Dermis blood vessel endothelial cell (primary cell): ENCODE measurements around the gene MAGEH1. TPM values are rescaled to one million over a fixed set of nuclear protein-coding genes. Genes with fewer than 3 reads are reported as not detected.
"Not testable (repeated sequence)": the region's sequence is repeated elsewhere in the genome, so short reads cannot be mapped to it uniquely, and the experiment has no call there.

Experiments used
- DNase-seq: peaks from one replicate; pipeline ENCODE4 v3.0.0; 2010
- total RNA-seq: library from RNA; depleted of rRNA; stranded (reverse); fragments of >200 nt; gene quantifications from 2 replicates; pipeline ENCODE4 v1.2.3, GENCODE V29; 2014

MAGEH1 gene, protein sequence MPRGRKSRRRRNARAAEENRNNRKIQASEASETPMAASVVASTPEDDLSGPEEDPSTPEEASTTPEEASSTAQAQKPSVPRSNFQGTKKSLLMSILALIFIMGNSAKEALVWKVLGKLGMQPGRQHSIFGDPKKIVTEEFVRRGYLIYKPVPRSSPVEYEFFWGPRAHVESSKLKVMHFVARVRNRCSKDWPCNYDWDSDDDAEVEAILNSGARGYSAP
- total RNA-seq: 15.9 and 32.5 TPM in 2 replicates

DNA sequence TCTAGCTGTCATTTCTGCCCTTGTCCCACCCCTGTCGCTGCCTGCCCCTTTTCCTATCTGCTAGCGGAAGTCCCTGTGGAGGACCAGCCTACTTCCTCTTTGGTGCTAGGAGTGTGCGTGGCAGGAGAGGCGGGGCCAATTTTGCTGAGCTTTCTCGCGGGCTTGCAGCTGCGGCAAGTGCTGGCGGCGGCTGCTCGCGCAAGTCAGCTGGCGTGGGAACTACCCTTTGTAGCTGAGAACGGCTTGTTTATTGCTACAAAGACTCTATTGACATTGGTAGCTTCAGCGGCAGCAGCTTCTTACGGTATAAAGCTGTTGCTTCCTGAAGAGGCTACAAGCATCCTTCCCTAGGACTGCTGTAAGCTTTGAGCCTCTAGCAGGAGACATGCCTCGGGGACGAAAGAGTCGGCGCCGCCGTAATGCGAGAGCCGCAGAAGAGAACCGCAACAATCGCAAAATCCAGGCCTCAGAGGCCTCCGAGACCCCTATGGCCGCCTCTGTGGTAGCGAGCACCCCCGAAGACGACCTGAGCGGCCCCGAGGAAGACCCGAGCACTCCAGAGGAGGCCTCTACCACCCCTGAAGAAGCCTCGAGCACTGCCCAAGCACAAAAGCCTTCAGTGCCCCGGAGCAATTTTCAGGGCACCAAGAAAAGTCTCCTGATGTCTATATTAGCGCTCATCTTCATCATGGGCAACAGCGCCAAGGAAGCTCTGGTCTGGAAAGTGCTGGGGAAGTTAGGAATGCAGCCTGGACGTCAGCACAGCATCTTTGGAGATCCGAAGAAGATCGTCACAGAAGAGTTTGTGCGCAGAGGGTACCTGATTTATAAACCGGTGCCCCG is at the start of gene MAGEH1:
Gene MAGEH1, plus strand, starts transcription at position 138 of the 843 bp plus-strand sequence. Its CDS starts 248 bp downstream, at position 386.
- peak; percentile 77 for DNase-seq

DNA sequence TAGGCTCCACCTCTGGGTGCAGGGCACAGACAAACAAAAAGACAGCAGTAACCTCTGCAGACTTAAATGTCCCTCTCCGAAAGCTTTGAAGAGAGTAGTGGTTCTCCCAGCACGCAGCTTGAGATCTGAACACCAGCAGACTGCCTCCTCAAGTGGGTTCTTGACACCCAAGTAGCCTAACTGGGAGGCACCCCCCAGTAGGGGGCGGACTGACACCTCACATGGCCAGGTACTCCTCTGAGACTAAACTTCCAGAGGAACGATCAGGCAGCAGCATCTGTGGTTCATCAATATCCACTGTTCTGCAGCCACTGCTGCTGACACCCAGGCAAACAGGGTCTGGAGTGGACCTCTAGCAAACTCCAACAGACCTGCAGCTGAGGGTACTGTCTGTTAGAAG is 24.8 kb upstream of the MAGEH1 start:
- DNase-seq: not testable (repeated sequence)

DNA sequence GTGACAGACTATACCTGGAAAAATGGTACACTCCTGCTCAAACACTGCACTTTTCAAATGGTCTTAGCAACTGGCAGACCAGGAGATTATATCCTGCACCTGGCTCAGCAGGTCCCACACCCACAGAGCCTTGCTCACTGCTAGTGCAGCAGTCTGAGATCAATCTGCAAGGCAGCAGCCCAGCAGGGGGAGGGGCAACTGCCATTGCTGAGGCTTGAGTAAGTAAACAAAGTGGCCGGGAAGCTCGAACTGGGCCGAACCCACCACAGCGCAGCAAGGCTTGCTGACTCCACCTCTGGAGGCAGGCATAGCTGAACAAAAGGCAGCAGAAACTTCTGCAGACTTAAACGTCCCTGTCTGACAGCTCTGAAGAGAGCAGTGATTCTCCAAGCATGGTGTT is 8.5 kb upstream of the MAGEH1 start:
- not testable (repeated sequence) for DNase-seq

DNA sequence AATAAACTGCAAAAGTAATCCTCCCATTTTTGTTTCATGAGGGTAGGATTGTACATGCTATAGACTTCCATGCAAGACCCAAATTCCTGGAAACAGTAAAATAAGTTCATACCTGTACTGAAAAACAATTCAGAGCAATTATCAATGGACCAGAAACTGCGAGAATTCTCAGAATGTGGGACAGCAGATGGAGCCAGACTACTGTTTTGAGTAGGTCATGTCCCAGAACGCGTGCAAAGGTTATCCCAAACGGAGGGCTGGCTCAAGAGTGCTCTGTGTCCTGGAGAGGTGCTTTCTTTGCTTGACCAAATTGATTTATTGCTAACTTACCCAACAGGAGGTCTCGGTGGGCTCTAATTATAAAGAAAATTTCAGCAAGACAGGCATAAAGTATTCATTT is 1.7 kb upstream of the MAGEH1 start:
- peak; percentile 25 for DNase-seq

DNA sequence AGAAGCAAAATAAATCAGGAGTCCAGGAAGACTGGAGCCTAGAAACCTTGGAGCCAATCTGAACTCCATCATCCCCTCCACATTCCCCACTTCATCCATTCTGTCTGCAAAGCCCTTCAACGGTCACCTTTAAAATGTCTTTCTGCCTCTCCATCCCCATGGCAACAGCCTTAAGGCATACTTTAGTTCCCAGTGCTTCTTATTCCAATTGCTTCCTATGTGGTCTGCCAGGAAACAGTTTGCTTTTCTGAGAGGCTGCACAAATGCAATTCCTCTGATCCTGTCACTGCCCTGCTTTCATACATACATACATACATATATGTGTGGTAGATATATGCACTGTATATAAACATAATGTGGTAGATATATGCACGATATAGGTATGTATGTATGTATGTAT is 786 bp upstream of the MAGEH1 start:
- DNase-seq: no peak

DNA sequence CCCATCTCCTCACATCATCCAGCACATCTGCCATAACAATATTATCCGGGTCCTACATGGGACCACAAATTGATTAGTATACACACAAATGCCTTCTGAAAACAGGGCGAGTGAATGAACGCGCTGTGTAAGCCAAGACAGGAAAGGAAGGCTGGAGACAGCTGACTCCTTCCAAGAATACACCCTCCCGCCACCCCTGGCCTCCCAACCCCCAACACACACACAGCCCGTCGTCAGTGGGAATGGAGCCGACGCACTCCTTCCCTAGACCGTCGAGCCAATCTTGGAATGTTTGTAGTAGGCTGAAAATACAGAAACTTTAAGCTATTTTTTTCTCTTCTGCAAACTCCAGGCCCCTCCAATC is 319 bp upstream of the MAGEH1 start:
- DNase-seq: no peak

DNA sequence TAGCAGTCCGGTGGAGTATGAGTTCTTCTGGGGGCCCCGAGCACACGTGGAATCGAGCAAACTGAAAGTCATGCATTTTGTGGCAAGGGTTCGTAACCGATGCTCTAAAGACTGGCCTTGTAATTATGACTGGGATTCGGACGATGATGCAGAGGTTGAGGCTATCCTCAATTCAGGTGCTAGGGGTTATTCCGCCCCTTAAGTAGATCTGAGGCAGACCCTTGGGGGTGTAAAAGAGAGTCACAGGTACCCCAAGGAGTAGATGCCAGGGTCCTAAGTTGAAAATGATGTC is 852 bp downstream of the MAGEH1 start:
- no peak for DNase-seq

DNA sequence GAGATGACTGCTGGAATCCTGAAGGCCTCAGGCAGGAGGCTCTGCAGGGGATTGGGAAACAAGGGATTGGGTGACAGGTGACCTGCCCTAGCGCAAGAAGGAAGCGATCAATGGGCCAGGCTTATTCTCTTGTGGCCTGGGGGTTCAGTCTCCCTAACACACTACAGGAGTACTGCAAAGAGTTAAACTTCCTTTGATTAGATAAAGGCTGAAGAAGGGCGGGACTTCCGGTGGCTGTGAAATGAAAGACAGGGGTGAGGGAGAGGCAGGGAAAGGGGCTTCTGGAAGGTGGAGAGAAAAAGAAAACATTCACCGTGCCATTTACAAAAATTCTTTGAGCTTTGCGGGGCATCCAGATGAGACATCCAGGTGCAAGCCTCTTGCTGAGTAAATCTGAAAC is 3.8 kb downstream of the MAGEH1 start:
- DNase-seq: not testable (repeated sequence)

DNA sequence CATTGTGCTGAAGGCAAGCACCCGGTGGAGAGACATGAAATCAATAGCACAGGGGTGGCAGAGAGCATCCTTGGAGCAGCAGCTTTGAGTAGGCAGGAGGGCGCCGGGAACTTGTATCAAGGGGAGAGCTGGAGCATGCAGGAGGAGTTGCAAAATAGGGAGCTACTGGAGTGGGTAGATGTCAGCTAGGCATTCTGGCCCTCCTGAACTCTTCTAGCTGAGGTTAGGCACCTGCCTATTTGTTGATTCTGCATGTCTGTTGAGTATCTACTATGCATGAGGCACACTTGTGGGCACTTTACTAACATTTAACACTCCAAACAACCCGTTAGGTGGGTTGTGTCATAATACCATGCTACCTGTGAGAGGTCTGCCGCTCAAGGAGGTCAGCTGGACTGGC is 7.5 kb downstream of the MAGEH1 start:
- DNase-seq: not testable (repeated sequence)

DNA sequence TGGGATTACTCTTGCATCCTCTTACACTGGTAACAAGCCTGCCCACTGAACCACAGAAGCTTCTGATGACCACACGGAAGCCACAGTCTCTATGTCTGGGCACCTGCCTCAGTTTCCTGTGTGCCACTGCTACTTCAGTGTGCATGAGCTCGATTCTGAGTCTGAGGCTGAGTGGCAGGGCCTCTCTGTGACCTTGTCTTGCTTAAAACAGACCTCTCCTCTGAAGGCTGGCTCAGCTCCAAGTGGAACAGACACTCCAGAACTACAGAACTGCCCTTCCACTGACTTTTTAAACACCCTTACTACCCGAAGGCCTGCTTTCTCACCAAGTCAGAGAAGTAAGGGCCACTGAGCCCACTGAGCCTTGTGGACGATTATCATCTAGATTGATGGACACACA is 8.0 kb downstream of the MAGEH1 start:
- DNase-seq: not testable (repeated sequence)

DNA sequence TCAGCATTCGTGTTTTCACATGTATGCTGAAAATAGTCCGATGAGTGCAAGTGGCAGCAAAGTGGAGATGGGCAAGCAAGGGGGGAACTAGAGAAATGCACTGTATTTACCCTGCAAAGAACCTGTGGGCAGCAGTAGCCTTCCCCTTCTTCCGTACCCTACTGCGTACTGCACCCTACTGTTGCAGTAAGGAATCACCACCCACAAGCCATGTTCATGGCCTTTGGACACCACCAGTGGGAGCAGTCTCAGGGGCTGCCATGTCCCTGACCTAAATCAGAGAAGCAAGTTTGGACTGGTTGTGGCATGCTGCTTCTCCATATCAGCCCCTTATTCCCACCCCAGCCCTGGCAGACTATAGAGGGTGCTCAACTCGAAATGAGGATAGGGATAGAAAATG is 12.1 kb downstream of the MAGEH1 start:
- DNase-seq: not testable (repeated sequence)

DNA sequence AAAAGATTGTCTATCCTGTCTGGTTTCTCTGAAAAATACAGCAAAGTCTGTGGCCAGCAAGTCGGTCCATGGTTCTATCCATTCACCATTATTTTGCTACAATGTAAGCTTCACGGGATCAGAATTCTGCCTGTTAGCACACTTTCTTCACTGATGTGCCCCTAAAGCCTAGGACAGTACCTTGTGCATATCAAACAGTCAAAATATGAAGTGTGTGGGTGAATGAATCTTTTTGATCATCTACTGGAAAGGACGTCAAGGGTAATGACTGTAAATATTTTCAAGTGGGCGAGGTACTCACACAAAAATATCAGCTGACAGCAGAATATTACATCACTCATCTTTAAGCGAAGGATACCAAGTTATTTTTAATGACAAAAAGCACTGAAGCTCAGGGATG is 13.2 kb downstream of the MAGEH1 start:
- DNase-seq: not testable (repeated sequence)

DNA sequence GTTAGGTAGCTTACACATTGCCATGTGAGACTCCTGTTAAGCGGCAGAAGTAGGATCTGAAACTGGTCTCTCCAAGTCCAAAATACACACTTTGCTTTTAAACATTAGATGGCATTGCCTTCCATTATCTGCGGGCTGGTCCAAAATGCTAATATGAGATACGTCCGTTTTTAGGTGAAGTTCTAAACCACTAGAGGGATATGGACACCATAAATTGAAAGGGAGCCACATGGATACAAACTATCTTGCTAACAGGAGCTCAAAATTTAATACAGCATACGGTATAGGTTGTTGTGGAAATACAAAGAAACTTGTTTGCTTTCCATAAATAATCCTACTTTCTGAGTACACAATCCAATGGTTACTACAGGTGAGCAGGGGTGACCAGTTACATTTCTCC is 13.9 kb downstream of the MAGEH1 start:
- not testable (repeated sequence) for DNase-seq

DNA sequence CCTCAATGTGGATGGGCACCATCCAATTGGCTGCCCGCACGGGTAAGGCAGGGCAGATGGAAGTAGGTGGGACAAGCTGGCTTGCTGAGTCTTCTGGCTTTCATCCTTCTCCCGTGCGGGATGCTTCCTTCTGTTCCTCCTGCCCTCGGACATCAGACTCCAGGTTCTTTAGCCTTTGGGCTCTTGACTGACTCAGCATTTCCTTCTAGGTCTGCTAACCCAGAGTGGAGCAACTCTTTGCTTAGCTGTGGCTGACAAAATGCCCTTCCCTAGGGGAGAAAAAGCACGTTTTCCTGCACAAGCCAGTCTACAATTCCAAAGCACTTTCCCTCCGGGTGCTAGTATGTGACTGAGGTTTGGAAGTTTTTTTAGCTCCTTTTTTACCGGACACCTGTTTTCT is 28.0 kb downstream of the MAGEH1 start:
- not testable (repeated sequence) for DNase-seq

DNA sequence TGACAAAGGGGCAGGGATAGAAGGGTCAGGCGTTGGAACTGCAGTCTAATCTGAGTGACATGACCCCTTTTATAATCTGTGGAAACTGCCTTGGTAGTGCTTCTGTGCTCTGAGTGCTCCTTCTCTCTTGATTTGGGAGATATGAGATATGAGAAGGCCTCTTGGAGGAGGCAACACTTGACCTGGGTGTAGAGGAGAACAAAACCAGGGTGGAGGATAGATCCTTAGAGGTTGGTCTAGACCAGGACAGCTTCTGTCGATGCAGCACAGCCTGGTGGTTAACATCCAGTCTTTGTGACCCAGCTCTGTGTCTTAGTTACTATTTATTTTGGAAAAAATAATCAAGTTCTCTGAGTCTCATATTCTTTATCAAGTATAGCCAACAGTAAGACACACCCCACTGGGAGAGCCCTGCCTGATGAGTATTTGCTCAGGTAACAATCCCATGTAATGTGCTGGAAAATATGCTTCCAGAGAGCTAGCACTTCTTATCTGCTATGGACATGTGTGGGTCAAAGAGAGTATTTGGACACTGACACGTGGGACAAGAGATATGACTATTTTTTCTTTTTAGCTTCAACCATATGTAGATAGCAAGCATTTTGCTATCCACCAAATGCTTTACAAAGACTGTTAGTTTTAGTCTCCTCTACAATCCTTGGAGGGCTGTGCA is 28.6 kb downstream of the MAGEH1 start:
- no peak for DNase-seq

DNA sequence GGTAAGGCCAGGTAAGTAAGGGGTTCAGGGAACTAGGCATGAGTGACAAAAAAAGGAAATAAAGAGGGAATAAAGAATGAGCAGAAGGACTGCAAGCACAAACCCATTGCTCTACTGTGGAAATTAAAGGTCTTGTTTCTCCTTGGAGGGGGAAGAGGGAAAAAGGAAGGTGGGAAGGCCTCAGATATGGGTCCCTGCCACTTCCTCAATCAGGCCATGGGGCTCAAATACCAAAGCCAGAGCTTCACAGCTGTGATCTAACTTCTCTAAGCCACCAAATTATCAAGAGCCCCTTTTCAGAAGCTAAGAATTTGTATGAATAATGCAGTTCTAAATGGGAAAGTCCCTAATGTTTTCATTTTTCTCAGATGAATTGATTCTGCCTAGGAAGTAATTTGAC is 33.0 kb downstream of the MAGEH1 start:
- DNase-seq: no peak

DNA sequence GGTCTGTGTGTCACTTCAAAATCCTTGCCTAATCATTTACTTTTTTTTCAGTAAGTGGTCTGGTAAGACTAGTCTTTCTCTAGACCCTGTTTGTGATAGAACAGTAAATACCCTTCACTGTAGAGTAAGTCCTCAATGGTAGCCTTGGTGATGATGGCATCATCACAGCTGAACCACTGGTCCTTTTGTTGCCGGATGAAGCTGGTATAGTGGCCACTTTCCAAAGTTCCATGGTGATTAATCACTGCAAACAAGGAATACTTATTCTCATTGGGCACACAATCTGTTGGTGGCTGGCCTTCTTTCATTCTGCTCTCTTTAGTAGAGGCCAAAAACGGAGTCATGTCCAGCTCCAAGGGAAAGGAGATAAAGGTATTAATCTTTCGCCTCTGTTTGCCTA is 34.8 kb downstream of the MAGEH1 start:
- DNase-seq: peak; percentile 14

DNA sequence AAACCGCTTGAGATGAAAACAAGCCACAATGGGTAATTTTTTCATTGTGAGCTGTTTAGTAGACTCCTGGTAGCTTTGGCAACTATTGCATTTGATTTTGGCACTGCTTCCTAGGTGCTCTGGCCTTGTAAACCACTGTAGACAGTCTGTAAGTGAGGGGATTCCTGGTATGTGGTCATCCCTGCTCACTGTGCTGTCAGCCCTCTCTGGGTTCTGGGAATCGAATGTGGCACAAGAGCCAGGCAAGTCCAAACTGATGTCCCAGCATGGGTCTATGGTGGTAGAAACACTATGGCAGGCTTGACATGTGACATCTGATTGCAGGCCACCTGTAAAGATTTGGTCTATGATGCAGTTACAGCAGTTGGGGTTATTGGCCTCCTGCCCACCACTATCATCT is 35.2 kb downstream of the MAGEH1 start:
- no peak for DNase-seq

DNA sequence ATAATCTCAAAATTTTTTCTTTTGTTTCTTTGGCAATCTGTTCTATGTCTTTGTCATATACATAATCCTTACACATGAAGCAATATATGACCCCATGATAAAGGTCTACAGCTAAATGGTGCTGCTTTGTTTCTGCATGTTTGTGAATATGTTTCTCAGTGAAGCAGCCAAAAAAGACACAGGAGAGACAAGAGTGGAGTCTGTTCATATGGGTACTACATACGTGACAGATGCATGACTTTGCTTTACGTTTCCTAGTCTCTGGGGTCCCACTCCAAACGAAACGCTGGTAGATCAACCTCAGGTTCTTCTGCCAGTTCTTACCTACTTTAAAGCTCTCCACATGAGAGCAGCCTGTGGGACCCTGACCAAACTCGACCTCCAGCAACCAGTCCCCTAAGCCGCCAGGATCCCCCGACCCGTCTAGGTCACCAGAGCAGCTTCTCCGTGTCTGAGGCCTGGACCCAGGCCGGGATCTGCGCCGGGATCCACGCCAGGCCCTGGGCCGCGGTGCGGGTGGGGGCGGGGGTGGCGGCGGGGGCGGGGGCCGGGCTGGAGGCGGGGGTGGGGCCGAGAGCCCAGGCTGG is 36.2 kb downstream of the MAGEH1 start:
- no peak for DNase-seq

DNA sequence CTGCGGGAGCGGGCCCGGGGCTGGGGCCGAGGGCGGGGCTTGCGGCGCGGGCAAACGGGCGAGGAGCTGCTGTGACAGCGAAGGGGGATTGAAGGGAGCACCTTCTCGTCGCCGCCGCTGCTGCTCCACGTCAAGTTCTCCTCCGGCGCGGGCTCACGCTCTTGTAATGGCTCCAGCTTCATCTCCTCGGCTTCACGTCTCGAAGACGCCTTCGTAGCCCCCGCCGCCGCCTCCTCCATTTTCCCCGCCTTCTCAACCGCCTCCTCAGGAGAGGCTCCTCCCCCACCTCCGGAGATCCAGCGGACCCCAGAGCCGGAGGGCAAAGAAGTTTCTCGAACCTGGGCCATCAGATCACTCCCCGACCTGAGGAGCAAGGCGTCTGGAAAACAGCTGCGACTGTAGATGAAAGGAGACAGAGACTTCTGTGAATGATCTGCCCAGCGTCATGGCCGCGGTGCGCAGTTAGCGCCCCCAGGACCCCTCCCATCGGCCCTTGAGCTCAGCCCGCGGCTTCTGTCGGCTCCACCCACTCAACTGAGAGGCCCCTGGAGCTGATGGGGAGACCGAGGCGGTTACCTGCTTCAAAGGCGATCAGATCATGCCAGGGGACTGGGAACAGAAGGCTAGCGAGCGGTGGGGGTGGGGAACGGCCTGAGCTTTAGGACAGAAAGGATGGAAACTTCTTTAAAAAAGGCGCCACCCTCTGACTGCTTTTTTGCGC is 36.8 kb downstream of the MAGEH1 start:
- DNase-seq: peak; percentile 59

DNA sequence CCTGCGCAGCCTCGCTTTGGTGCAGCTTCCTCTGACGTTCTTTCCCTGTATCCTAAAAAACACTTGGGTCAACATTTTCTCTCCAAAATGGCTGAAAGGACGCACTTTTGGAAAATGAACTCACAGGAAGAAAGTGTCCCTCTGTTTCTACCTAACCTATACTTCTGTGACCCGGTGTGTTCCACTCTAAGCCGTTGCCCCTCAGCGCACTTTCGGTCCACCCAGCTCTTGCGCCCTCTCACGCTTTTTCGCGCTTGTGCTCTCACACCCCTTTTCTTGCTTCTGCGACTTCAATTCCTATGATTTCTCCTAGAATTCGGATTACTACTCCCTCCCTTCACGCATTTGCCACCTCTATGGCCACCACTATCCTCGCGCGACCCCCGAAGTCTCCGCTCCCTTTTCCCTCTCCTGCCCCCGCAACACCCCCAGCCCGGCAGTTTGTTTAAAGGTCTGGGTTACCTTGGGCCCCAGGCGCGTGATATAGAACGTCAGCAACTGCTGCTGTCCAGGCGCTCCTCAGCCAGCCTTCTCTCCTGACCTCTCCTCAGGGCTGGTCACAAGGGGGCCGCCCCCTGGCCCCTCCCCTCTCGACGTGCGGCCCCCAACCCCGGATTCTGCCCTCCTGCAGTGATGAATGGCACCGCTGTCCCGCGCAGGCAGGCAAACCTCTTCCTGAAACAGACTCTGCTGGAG is 37.5 kb downstream of the MAGEH1 start, which contains the start of gene USP51:
Gene USP51, minus strand, starts transcription at position 535 of the 696 bp plus-strand sequence. CDS start 909 bp downstream, outside the sequence.
- peak; percentile 38 for DNase-seq

DNA sequence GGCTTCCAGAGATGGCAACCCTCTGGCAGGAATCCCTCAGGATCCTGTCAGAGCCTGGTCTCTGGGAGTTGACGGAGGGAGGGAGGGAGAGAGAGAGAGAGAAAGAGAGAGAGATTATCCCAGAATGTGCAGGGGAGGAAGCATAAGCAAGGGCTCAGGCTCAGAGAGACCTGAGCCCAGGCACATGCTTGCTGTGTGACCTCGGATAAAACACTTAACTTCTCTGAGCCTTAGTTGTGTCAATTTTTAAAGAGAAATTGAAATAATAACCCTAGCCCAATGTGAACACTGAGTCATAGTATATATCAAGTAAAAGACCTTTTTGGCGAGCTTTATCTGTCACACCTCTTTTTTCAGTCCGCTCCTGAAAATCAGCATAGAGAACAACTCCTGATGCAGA is 38.2 kb downstream of the MAGEH1 start:
- DNase-seq: no peak
